ENCODE data around the gene ZDHHC16. TPM values are rescaled to one million over a fixed set of nuclear protein-coding genes. Genes with fewer than 3 reads are reported as not detected.

Gene ZDHHC16
- total RNA-seq: 37.7 and 47.7 TPM in 2 replicates

DNA sequence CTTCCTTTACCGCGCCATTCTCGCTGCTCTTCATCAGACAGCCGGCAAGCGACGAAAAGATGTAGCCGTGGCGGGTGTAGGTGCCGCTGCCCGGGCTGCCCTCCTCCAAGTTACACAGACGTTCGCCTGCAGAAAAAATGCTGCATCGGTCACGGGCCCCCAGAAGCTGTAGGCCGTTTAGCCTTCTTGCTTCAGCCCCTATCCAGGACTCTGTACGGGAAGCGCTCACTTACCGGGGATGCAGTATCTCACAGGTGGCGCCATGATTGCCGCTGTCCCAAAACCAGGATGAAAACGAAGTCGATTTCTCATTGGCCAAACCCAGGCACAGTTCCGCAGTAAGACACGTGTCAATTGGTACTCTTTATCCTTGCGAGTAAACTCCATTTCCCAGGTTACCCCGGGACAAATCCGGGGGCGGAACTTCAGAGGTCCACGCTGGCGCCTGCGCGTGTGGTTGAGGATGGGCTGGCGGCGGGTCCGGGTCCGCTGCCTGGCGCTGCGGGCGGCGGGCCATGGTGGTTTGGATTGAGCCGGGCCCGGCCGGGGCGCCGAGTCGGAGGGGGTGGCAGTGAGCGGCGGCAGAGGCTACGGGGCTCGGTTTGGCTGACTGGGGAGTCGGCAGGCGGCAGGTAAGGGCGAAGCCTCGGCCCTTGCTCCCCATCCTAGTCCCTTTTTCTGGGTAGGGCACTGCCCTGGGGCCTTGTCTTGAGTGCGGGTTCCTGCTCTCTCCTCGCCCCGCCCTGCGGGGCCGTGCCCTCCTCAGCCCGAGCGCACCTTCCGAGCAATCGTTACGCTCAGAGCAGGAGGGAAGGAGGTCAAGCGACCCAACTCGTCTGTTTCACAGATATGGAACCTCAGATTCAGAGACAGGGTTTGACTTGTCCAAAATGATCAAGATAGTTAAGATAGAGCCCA is at the start of gene ZDHHC16, which contains the start of gene EXOSC1:
TSS of gene ZDHHC16 (plus strand) at position 454 of the 918 bp plus-strand sequence. CDS start 5,501 bp downstream, outside the sequence.
TSS of gene EXOSC1 (minus strand) at position 285 of the 918 bp plus-strand sequence. CDS start at position 264, 21 bp downstream.

DNA sequence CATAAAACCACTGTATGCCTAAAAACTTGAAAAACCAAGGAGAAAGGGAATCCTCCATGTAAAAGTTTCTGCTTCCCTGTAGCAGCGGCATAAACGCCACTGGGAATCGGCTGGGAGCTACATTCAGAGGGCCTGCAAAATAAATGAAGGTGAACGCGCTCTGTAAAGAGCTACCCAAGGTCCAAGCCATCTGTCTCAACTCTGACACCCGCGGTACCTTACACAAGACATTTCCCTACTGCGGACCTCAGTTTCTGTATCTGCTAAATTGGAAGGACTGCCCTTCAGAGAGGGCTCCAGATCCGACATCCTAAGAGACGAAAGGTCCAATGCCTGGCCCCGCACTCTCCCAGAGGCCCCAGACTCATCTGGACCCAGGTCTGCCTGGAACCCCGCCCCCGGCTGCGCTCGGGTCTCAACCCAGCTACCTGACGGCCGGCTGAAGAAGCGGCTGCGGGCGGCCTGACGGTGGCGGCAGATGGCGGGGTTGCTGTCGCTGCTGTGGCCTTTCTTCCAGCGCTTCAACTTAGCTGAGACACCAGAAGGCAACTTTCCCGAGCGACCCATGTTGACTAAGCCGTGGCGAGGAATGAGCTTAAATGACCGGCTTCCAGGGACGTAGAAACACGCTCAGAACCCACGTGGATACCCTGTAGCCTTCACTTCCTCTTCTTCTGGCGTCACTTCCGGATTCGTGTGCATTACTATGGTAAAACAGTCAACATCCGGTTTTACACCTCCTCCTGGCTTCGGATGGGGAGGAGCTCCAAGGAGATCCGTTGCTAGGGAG is 45.1 kb upstream of the ZDHHC16 start, which contains the start of gene RRP12:
TSS of gene RRP12 (minus strand) at position 676 of the 790 bp plus-strand sequence. CDS start at position 567, 109 bp downstream.

DNA sequence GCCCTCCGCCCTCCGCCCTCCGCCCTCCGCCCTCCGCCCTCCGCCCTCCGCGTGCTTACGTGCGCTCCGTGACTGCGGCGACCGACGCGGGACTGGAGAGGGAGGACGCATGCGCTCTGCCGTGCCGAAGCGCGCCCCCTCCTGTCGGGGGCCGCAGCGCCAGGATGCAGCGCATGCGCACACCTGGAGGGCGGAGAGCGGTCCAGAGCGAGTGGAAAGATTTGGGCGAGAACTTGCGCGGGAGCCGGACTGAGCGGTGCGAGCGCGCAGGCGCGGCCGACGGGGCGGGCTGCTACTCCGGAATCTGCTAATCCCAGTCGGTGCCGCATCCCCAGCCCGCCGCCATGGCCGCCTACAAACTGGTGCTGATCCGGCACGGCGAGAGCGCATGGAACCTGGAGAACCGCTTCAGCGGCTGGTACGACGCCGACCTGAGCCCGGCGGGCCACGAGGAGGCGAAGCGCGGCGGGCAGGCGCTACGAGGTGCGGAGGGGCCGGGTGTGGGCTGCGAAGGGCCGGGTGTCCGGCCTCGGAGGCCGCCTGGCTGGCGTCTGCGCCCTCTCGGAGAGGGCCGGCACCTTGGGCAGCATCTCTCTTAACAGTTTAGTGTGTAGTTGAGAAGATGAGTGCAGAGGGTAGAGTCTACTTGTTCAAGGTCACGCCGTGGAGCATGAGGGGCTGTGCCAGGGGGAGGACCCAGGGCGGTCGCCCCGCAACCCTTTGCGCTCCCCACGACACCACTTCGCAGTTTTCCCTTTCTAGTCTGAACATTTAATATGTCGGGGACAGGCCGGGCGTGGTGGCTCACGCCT is 19.8 kb upstream of the ZDHHC16 start, which contains the start of gene PGAM1:
TSS of gene PGAM1 (plus strand) at position 228 of the 812 bp plus-strand sequence. CDS start at position 345, 117 bp downstream.

GRCh38 chr10:97498076-97498840 is 52.3 kb downstream of the ZDHHC16 start, which contains the start of gene MMS19:
MMS19 (minus strand) TSS chr10:97498422; CDS start chr10:97498384, 38 bp downstream.

GRCh38 chr10:97498841-97499560 is 53.0 kb downstream of the ZDHHC16 start, which contains the start of gene UBTD1:
UBTD1 (plus strand) TSS chr10:97498924; CDS start chr10:97499204, 280 bp downstream.

Other genes with a start within 250 kb of the ZDHHC16 start
- gene ARHGAP19, start 153.5 kb upstream of the ZDHHC16 start, total RNA-seq: 10.6 and 12.3 TPM in 2 replicates
- 2.9 and 3.3 TPM in 2 replicates for gene FRAT1, start 126.9 kb upstream of the ZDHHC16 start, total RNA-seq
- 13.8 and 14.0 TPM in 2 replicates for gene FRAT2, start 111.4 kb upstream of the ZDHHC16 start, total RNA-seq
- 13.3 and 17.8 TPM in 2 replicates for gene RRP12, start 44.8 kb upstream of the ZDHHC16 start, total RNA-seq
- gene PGAM1, start 20.0 kb upstream of the ZDHHC16 start, total RNA-seq: 376 and 402 TPM in 2 replicates
- gene EXOSC1, start 169 bp upstream of the ZDHHC16 start, total RNA-seq: 36.4 and 54.0 TPM in 2 replicates
- gene MMS19, start 52.2 kb downstream of the ZDHHC16 start, total RNA-seq: 70.1 and 91.6 TPM in 2 replicates
- gene UBTD1, start 52.7 kb downstream of the ZDHHC16 start, total RNA-seq: 30.9 and 50.0 TPM in 2 replicates
- 0.97 and 2.1 TPM in 2 replicates for gene ANKRD2, start 126.6 kb downstream of the ZDHHC16 start, total RNA-seq
- gene HOGA1, start 138.2 kb downstream of the ZDHHC16 start, total RNA-seq: 0.32 and 1.1 TPM in 2 replicates
- not detected in 2 replicates for gene C10orf62, start 143.5 kb downstream of the ZDHHC16 start, total RNA-seq
- gene MORN4, start 187.3 kb downstream of the ZDHHC16 start, total RNA-seq: 2.3 and 9.1 TPM in 2 replicates
- gene PI4K2A, start 194.5 kb downstream of the ZDHHC16 start, total RNA-seq: 11.4 and 17.2 TPM in 2 replicates
- 1.5 and 1.9 TPM in 2 replicates for gene AVPI1, start 241.1 kb downstream of the ZDHHC16 start, total RNA-seq

Data from epithelial cell of umbilical artery (primary cell).